Measurements from ENCODE around the gene CAPN14.
"Not testable (repeated sequence)": the region's sequence is repeated elsewhere in the genome, so short reads cannot be mapped to it uniquely, and the experiment has no call there.

CAPN14 gene

DNA sequence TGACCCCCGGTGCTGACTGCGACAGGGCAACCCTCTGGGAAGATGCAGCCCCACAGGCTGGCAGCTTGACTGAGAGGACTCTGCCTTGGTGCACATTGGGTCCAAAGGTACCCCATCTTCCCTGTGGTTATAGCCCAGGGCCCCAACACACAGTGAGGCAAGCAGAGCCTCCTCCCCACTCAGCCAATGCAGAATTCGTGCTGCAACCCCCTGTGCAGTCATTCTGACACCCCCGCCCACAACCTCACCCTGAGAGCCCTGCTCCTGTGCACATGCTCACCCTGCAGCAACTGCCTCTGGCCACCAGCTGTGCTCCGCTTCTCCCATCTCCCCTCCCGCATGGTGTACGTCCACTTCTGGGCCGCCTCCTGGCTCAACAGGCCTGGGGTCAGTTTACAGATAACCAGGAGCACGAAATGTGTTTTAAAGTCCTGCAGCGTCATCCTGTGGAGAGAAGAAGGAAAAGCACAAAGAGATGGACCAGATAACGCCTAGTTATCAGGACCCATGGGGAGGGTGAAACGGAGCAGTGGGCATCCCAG lies 24.4 kb downstream of the CAPN14 start:
- no peak for DNase-seq

DNA sequence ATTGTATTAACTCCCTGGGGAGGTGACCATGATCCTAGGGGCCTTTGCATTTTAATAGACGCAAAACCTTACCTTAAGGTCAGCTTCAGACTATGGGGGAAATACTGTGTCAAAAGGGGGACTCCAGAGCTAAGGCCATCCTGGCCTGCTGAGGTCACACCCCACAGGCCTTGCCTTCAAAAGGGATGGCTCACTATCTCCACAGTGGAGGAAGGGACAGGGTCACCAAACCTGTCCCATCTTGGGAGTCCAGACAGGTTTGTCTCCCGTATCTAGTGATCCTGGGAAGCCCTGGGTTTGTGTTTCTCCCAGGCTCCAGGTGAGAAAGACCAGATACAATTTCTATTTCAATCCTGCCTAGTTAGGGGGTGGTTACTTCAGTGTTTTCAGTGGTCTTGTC lies 24.9 kb downstream of the CAPN14 start:
- DNase-seq = no peak

DNA sequence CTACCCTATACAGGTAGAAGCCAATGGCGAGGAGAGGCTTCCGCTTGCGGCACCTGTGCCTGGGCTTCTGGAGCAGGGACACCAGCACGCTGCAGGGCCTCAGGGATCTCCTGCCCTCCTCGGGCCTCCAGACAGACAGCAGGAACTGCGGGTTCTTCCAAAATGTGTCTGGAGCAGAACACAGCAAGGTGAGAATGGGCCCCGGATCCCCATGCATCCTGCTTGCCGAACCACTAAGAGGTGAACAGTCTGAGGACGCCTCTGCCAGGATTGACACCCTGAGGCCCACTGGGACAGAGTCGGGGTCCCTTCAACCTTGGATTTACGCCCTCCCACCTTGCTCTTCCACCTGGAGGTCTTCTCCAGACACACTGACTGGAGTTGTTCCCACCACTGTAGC lies 25.4 kb downstream of the CAPN14 start:
- DNase-seq = no peak

DNA sequence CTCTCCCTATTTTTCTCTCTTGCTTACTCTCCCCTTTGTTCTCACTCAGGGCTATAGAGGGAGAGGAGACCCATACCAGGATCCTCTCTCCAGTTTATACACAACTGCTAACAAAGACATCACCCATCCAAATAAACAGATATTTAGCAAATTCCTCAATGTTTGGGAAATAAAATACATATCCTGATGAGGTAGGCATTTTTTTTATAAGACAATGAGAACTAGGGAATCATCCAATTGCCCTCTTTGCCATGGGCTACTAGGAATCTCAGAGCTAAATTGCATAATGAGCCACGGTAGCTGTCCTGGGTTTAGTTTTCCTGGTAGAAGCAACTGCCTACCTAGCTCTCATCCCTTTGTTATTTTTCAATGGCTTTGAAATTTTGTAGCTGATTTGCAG lies 27.1 kb downstream of the CAPN14 start:
- no peak for DNase-seq

DNA sequence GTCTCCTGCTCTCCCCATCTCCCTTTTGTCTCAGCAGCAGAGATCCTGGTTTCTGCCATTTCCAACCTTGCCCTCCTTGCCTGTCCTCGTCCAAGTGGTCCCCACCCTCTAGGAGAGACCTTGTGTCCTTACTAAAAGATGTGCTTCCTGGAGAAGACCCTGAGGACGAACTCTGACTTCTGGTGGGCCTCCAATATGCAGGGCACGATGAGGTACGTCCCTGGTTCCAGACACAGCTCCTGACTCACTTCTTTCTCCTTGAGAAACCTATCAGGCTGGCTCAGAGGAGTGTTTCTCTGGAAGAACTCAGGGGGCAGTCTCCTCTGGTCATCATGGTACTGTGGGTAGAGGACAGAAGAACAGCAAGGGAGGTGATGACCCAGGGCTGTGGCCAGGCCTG lies 28.2 kb downstream of the CAPN14 start:
- no peak for DNase-seq

DNA sequence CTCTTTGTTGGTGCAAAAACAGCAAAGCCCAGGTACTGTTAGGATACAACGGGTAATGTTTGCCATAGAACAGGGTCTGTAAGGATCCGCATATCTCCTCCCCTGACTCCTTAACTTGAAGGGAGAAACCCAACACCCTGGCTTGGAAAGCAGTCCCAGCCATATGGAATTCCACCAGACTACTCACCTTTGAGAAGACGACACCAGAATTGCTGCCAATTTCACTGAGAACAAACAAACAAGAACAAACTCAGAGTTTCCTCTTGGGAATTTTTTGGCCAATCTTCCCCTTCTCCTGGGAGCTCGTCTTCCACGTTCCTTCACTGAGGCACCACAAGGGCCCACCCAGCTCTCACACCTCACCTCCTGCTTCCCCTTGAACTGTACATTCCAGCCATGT lies 29.2 kb downstream of the CAPN14 start:
- no peak for DNase-seq

DNA sequence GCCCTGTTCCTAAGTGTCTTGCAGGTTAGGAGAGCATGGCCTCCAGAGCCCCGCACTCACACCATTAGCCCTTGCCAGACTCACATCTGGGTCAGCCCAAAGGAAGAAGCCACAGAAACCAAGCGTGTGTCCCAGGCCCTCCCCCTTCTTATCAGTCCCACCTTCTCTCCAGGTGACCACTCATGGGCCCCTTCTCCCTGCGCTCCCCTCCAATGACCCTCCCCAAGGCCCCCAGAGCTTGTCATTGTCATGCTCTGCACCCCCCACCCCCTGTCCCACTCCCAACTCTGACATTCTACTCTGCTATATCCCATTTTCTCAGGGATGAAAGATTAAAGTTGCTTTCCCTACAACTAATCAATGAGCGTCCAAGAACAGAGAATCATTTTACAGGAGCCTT lies 30.1 kb downstream of the CAPN14 start:
- no peak for DNase-seq

DNA sequence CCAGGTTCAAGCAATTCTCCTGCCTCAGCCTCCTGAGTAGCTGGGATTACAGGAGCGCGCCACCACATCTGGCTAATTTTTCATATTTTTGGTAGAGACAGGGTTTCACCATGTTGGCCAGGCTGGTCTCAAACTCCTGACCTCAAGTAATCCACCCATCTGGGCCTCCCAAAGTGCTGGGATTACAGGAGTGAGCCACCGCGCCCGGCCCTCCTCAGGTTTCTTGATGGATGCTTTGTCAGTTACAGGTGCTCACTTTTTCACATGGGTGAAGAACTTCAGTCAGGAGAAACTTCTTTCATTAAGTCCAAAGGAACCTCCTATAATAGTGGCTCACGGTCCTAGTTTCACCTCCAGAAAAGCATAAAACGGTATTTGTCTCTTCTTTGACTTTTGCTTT lies 33.3 kb downstream of the CAPN14 start:
- not testable (repeated sequence) for DNase-seq

DNA sequence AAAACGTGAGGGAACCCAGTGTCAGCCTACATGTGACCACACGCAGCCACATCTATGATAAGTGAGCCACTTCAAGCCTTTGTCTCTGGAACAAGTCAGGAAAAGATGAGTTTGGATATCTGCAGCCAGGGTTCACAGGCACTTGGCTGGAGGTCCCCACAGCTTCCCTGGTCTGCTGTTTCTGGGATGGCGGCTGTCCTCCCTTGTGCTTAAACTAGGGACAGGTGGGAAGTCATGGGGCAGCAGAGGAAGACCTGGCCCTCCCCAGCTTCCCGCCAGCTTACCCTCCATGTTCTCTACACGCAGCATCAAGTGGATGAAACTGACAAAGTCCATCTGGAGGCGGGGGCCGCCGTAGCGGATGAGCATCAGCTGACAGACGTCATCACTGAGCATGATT lies 40.6 kb downstream of the CAPN14 start:
- DNase-seq = no peak

DNA sequence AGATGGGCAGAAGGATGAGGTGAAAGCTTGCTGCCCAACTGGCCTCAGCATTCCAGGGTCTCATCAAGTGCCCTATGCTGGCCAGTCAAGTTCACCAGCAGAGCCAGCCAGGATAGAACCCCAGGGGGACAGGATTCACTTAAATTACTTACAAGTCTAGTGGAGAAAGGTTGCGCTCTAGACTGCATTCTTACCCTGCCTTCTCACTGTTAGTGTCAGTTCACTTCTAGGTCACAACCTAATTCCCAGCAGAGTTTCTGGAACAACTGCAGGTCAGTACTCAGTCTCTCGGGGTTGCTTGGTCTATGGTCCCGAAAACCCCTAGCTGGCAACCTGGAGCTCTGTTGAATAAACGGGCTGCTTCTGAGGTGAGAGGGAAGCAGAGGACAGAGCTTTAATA lies 46.2 kb downstream of the CAPN14 start:
- DNase-seq = no peak

DNA sequence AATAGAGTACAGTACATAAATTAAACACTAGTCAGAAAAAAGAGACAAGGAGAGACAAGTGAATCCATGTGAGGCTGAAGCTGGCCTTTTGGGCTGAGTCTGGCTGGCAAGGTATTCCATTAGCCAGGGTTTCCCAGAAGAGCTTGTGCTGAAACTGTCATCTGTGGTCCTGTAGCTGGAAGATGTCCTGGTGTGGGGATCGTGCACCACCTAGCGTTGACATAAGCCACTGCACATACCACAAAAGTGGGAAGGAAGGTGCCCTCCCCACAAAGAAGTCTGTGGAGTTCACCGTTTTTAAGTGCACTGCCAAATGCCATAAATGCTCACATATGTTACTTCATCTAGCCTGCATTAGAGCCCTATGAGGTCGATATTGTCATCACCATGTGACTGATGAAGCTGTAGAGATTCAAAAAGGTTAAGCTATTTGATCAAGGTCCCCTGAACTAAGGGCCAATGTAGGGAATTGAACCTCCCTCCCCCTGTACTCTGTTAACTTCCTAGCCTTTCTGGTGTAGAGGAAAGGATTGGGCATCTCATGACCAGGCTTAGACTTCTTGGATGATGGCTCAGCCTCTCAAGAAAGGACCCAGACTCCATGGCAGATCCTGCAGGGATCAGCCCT lies 47.1 kb downstream of the CAPN14 start:
- peak; percentile 58 for DNase-seq

DNA sequence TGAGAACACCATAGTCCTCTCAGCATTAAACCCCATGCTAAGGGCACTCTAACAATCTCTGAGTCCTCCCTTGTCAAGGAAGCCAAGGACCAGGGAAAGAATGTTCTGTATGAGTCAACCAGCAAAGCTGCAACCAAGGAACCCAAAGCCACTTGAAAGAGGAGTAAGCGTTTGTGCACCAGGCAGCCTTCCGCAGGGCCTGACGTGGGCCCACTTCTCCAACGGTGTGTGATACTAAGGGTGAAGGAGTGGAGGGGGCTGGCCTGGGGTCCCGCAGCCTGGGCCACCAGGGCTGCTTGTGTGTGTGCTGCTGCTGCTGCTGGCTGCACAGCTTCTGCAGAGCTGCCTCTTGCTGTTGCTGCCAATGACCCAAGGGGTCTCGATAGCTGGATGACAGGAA lies 49.0 kb downstream of the CAPN14 start:
- DNase-seq = no peak

DNA sequence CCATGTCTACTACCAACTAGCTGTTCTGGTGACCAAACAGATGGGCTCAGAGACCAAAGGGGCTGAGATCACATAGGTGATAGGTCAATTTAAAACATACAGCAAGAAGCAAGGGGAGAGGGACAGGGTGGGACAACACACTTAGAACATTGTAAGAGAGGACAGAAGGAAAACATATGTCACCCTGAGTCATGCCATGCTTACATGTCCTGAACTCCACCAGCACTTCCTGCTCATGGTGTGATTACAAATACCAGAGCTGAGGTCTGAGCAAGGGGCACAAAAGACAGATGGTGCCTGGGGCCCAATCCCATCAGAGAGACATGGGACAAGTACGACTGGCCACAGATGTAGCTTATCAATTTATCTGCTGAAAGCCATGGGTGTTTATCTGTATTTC lies 50.4 kb downstream of the CAPN14 start:
- no peak for DNase-seq

DNA sequence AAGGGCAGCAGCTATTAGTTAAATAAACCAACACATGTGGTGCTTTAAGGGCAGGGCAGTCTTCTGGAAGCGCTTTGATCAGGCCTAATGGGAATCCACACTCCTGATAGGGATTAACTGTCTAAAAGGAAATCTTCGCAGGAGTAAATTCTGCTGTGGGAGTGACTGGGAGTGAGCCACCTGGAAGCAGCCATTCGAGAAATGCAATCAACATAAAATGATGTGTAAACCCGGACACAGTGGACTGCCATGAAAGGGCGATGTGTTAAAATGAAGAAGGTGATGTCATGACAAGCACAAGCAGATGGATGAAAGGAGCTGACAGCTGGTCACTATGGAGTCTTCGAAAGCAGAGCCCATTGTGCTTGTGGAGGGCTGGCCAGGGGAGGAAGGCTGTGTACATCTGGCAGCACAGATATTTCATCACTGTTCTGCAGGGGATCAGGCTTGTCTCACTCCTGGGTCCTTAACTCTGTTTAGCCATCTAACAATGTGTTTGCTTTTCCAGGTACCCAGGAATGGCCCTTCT lies 54.2 kb downstream of the CAPN14 start:
- no peak for DNase-seq

DNA sequence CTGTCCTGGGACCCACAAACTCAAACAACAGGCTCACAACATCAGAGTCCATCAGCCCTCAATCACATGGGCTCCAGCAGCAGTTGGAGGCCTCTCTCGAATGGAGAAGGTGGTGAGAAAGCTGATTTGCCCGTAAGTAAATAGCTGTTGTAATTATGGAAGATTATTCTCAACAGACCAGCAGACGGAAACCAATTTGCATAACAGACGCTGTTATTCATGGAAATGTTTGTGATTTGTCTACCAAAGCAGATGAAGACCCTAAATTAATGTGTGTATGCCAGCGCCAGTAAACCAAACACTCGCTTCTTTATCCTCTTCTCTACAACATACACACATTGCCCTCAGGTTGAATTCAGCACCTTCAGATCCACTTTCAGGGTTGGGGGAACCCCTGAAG lies 55.7 kb downstream of the CAPN14 start:
- no peak for DNase-seq

DNA sequence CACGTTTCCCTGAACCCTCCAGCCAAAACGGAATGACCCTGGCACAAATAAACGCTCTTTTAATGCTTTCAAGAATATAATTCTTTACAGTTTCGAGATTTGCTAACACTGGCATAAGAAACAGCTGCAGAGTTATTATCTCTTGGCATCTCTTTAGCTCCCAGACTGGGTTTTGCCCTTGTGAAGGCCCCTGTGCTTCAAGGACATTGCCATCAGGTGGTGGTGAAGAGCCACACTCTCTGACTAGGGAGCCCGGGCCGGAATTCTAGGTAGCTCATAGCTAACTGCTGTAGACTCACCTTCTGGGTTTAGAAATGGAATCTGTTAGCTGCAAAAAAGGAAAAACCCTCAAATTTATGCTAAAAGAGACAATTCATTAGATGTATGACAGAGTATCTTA lies 65.8 kb downstream of the CAPN14 start:
- no peak for DNase-seq

DNA sequence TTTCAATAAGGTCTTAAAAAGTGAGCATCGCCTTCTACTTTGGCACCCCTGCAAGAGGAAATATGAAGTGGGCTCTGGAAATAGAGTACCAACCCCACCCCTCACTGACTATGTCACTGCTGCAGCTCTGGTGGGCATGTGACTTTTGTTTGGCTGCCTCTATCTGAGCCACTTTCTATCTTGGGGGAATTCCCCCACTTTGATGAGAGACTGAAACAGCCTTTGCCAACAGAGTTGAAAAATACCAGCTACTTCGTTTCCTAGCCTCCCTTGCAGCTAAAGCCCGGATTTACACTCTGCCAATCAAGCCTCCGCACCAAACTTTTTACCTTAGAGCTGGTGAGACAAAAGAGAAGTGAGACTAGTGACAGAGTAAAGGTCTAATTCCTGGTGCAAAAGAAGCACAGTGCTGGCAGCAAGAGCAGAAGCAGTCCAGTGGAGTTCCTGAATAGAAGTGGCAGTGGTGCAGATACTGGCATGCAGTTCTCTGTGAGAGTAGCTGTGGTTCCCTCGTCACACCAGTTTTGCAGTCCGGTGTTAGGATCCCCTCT lies 67.1 kb downstream of the CAPN14 start:
- no peak for DNase-seq

DNA sequence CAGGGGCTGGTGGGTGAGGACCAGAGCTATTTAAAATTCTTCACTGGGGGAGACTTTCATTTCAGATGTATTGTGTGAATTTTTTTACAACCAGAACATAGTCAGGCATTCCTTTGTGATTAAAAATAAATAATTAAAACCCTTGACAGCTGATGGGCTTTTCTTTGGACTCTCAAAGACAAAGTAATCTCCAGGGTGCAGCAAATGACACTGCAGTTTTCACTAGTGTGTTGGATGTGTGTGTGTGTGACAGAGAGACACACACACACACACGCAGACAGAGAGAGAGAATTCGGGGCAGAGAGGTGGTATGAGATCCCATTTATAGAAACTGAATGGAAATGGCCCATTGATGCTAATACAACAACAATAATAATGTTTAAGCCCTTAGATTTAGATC lies 68.8 kb downstream of the CAPN14 start:
- DNase-seq = no peak

DNA sequence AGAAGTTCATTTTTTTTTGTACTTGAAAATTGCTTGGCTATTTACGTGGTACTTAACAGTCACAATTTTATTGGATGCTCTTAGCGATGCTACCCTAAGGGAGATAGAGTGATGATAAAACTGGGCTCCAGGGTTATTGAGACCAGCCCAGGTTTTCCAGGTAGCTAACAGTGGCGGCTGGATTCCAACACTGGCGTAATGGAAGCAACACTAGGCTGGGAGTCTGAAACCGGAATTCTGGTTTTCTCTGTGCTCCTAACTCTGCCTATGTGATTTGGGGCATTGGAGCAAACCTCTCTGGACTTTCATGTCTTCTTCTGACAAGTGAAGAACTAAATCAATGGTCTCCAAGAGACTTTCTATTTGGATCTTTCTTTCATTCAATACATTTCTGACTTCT lies 69.7 kb downstream of the CAPN14 start:
- DNase-seq = no peak

DNA sequence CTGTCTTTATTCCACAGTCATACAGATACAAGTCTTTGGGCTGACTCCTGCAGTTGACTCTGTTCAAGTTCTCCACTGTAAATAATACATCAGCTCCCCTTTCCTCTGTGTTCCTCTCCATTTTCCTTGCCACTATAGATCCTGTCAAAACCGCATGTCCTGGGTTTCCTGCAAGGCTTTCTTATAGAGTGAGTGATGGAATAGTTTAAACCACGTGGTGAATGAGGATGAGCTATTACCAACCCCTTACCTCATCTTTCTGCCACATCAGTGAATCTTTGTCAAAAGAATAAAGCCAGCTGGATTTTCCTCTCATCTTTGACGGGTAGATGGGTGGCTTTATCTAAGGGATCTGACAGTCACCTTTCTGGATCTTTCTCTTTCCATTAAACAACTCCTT lies 75.2 kb downstream of the CAPN14 start:
- no peak for DNase-seq

DNA sequence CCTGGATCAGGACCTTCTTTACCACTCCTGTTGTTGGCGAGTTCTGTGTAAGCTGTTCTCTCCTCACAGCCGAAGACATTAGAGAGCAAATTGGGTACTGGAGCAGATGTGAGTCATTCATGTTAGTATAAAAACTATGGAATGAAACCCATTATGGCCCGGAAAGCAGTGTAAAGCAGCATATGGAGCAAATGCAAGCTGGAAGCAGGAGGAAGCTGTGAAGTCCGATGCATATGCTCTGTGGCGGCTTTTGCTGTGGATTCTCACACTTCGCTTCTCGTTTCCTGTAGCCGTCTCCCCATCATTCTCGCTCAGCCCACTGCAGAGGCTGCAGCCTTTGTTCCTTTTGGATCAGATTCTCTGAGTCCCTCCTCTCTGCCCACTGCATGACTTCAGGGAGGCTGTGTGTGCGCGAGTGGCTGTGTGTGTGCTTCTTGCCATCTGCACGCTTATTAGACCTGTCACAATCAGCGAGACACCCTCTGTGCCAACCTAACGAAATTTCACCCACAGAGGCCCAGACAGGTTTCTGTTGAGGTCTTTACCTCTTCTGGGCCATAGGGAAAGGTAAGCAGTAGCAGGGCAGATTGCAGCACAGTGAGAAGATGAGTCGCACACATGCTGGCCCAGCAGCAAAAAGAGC lies 75.8 kb downstream of the CAPN14 start:
- no peak for DNase-seq

DNA sequence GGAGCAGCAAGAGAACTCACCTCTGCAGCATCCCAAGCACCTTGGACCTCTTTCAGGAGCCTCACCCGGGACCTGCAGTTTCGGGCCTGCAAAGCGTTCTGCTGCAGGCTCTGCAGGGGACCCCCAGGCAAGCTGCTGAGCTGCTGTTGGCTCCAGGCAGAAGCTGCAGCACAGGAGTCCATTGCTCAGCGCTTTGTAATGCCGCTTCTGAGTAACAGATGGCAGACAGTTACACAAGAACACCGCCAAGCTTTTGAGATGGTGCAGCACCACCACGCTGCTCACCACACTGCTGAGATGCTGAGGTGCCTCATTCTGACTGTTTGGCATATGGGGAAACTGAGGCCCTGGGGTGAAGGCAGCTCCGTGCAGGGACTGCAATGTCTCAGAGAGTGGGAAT lies 77.2 kb downstream of the CAPN14 start:
- DNase-seq = no peak

DNA sequence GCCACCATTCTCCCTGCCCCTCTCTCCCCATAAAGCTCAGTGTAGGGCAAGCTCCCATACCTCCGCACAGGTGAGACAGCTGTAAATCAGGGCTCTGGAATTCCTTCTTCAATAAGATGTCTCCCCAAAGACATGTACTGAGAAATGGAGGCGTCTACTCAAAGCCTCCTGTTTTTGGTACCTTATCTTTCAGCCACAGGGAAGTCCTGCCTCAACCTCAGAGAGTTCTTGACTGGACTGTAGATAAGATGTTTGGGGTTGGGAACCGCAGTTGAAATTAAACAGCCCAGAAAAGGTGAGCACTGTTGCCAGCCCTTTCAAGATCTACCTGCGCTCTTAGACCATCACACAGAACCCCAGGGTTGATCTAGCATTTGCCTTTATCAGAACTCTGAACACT lies 77.6 kb downstream of the CAPN14 start:
- DNase-seq = no peak

Data from stimulated activated CD4-positive, alpha-beta T cell treated with anti-CD3 and anti-CD28 coated beads, Interleukin-15, amount 100 ng/mL, for 24 hours (primary cell).